SH-SY5Y (cell line): ENCODE results near the gene MEPE.

Source experiments
- GATA2 ChIP-seq: IDR thresholded peaks from 2 replicates; pipeline ENCODE4 v1.6.1; 2011; ENCODE audit warnings: mild to moderate bottlenecking, low read depth, low read length
- GATA3 ChIP-seq: IDR thresholded peaks from 2 replicates; pipeline ENCODE4 v1.6.1; 2011; ENCODE audit warnings: low read depth, mild to moderate bottlenecking, low read length, moderate library complexity

DNA sequence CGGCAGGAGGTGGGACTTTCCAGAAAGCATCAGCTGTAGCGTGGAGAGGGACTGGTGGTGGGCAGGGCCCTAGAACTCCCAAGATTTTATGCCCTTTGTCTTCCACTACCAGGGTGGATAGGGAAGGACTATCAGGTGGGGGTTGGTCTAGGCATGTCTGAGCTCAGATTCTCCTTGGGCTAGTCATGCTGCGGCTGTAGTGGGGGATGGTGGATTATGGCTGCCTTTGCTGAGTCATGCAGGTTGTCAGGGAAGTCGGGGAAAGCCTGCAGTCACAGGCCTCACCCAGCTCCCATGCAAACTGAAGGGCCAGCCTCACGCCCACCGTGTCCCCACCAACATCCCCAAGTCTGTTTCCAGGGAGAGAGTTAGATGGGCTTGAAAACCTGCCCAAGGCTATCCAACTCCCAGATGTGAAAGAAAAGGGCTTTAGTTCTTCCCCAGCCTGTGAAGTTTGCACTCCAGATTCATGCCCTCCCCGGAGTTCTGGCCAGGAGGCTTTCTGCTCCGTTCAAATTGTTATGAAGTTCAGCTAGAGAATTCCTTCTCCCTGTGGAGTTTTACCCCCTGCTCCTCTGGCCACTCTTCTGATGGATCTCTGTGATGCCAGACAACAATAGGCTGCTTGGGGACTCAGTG lies 13.4 kb upstream of the MEPE start:
- no peak for TF ChIP-seq GATA3
- no peak for TF ChIP-seq GATA2
